Liver (tissue), 3 donors: ENCODE data around the gene KL.

Experiments
- ATF3 ChIP-seq: IDR thresholded peaks from 2 replicates; pipeline ENCODE4 v1.6.1; 2016; ENCODE audit warnings: antibody characterized with exemption
- CTCF ChIP-seq: fragments of 150-350 bp; IDR thresholded peaks from 2 replicates; pipeline ENCODE4 v1.5.1; 2017; ENCODE audit warnings: improper control_type of control experiment, low read depth, low read length; ENCODE audit not compliant: missing input control
- EGR1 ChIP-seq, 2 donors: IDR thresholded peaks; 2 replicates each; pipeline ENCODE4 v1.6.1; 2016 to 2018; ENCODE audit warnings: antibody characterized with exemption in 2 of 2, low read depth in 2 of 2
- FOXA2 ChIP-seq: IDR thresholded peaks from 2 replicates; pipeline ENCODE4 v1.6.1; 2016; ENCODE audit warnings: antibody characterized with exemption
- GABPA ChIP-seq, 2 donors: IDR thresholded peaks in 1 of 2; conservative IDR thresholded peaks in 1 of 2; 2 replicates each; pipeline ENCODE4 v1.6.1; 2016; ENCODE audit warnings: antibody characterized with exemption in 2 of 2, mild to moderate bottlenecking in 1 of 2, moderate library complexity in 1 of 2
- HNF4A ChIP-seq, 2 donors: conservative IDR thresholded peaks; 2 replicates each; pipeline ENCODE4 v1.6.1; 2016; ENCODE audit warnings: antibody characterized with exemption in 2 of 2, mild to moderate bottlenecking in 2 of 2
- JUND ChIP-seq, 2 donors: IDR thresholded peaks; 2 replicates each; pipeline ENCODE4 v1.6.1; 2016; ENCODE audit warnings: antibody characterized with exemption in 2 of 2
- MAX ChIP-seq: IDR thresholded peaks from 2 replicates; pipeline ENCODE4 v1.6.1; 2016; ENCODE audit warnings: antibody characterized with exemption
- RAD21 ChIP-seq, 2 donors: IDR thresholded peaks; 2 replicates each; pipeline ENCODE4 v1.6.1; 2016; ENCODE audit warnings: antibody characterized with exemption in 2 of 2, mild to moderate bottlenecking in 2 of 2
- SP1 ChIP-seq: IDR thresholded peaks from 2 replicates; pipeline ENCODE4 v1.6.1; 2018; ENCODE audit warnings: antibody characterized with exemption, mild to moderate bottlenecking
- TAF1 ChIP-seq: conservative IDR thresholded peaks from 2 replicates; pipeline ENCODE4 v1.6.1; 2016; ENCODE audit warnings: antibody characterized with exemption, mild to moderate bottlenecking
- YY1 ChIP-seq: IDR thresholded peaks from 2 replicates; pipeline ENCODE4 v1.6.1; 2016; ENCODE audit warnings: antibody characterized with exemption, mild to moderate bottlenecking
- ZBTB33 ChIP-seq: IDR thresholded peaks from 2 replicates; pipeline ENCODE4 v1.6.1; 2016; ENCODE audit warnings: antibody characterized with exemption
- donor health status: healthy.
- donor health status: healthy.

- no peak for TF ChIP-seq CTCF
- TF ChIP-seq SP1: no peak
- no peak for TF ChIP-seq ATF3
- no peak for TF ChIP-seq HNF4A (conservative IDR thresholded peaks at IDR 0.05)
- TF ChIP-seq TAF1: no peak
- TF ChIP-seq GABPA (IDR thresholded peaks at IDR 0.05 in 1 of 2, conservative IDR thresholded peaks at IDR 0.05 in 1 of 2): no peak
- no peak for TF ChIP-seq RAD21 (IDR thresholded peaks at IDR 0.05)
- TF ChIP-seq FOXA2: no peak
- no peak for TF ChIP-seq EGR1 (IDR thresholded peaks at IDR 0.05; ENCODE audit: low read depth in 2 of 2)
- TF ChIP-seq ZBTB33: no peak
- TF ChIP-seq MAX: no peak
- no peak for TF ChIP-seq JUND (IDR thresholded peaks at IDR 0.05)
- TF ChIP-seq YY1: no peak
Measured at GRCh38 chr13:32998966-32999365, 17.3 kb upstream of the KL start.
